ENCODE data around the gene PRDM5.

Gene PRDM5

DNA sequence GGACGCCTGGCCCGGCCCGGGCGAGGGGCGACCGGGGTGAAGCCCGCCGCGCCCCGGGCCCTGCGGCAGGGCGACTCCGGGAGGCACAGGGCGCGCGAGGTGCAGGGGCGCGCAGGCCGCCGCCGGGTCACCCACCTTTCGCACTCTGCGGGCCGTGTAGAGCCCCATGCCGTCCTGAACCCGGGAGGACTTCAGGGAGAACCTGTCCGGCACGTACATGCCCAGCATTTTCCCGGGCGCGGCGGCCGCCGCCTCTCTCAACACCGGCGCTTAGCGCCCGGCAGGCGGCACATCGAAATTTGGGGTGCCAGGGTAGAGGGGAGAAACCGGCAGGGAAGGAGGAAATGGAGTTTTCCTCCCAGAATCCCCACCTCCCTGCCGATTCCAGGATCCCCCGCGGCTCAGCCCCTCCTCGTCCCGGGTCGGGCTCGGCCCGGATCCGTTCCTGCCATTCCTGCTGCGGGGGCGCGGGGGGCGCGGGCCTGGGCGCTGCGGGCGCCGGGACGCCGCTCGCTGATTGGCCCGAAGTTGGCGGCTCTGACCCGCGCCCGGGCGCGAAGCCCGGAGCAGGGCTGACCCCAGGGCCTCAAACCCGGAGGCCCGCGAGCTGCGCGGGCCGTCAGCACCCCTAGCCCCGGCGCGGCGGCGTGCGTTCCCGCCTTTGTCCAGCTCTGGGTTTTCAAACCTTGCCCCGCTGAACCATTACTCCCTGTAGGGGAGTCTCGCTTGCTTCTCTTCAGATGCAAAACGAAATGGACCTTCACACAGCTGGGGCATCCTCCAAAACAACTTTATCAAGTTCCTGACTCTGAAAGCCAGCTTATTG lies at the start of gene PRDM5:
Gene PRDM5 (minus strand): TSS at position 346 of the 826 bp plus-strand sequence. CDS start 118 bp downstream, at position 228.
- DNase-seq = peak in 1 of 2 donors; percentile 19

DNA sequence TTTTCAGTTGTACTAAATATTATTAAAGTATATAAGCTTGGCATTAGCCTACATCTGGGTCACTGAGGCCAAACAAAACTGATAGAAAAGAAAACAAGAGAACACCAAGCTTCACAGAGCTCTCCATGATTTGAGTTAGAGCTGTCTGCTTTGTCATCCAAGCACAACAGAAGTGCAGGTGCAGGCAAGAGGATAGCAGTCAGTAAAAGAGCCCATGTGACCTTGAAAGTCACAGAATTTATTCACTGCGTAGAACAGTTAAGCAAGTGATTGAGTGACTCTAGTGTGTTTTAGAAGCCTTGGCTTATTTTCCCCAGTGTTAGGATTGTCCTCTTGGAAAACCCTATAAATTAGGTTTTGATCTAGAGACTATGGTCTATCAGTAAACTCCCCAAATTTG lies 49.4 kb upstream of the PRDM5 start:
- DNase-seq = no peak

DNA sequence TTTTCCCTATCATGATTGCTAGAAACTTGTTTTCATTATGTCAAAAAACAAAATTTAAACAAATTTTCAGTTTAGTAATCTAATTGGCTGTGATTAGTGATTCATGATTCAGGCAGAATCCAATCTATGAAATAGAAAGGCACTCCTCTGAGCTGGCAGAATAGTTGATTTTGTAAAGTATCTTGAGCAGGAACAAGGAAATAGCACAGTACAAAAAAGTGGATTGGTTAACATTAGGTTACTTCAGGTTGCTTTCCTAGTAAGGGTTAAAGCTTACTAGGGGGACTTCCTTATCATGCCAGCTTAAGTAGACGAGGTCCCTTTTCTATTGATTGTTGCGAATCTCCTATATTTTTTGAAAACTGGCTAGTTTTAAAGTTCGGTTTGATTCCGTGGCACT lies 43.4 kb upstream of the PRDM5 start:
- DNase-seq = no peak

DNA sequence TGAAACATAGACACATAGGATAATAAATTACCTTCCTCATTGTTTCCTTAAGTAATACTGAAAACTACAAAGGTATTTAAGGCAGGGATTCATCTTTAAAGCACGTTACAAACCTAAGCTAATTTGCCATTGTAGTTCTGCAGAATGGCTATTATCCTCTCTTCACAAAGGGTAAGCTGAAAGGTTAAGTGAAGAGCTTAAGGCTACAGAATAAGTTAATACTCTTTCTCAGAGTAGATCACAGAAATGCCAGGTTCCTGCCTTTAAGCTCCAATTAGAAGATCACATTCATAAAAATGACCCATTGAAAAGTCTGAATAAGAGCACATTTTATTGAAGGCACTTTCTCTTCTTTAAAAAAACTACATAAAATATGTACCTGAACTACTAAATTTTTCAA lies 42.1 kb upstream of the PRDM5 start:
- no peak for DNase-seq

DNA sequence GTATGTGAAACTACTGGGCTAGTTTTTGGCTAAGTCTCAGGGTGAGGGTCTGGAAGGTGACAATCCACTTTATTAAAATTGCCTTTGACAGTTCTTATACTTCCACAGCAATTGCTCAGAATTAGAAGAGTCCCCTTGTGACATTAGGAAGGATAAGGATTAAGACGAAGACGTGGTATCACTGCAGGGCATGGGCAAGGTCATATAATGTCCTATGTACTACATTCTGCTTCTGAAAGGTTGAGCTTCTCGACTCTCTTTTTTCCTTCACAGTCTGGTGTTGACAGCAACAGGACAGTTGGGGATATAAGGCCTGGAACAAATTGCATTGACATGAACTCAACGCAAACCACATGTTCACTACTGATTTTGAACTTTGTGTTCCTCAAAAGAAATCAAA lies 40.9 kb upstream of the PRDM5 start:
- DNase-seq = no peak

DNA sequence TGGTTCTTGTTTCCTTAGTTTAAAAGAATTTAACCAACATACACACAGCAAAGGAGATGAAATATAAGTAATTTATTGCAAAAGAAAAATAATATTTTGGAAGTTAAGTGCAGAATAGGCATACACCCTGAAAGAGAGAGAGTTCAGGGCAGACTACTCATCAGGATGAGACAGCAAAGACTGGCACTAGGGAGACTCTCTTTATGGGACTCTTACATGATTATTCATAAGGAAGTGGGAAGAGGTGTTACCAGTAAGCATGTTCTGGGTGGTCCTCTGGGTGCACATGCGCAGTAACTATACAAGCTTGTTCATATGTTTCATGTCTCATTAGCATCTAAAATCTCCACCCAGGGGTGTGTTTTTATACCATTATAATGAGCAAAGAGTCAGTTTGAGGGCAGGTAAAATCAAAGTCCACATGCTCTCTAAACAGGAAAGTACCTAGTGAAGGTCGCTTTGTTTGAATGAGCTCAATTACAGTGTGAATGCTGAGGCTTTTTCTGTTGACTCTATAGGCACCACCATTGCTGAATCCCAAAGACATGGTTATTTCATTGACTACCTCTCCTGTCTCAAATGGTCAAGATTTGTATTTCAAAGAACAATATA lies 38.2 kb upstream of the PRDM5 start:
- no peak for DNase-seq

DNA sequence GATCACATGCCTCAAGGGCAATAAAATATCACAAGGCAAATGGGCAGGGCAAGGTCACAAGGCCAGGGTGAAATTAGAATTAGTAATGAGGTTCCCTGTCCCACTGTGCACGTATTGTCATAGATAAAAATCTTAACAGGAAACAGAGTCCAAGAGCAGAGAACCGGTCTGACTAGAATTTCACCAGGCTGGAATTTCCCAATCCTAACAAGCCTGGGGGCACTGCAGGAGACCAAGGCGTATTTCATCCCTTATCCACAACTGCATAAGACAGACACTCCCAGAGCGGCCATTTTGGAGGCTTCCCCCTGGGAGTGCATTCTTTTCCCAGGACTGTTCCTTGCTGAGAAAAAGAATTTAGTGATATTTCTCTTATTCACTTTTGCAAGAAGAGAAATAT lies 25.9 kb upstream of the PRDM5 start:
- DNase-seq = no peak

DNA sequence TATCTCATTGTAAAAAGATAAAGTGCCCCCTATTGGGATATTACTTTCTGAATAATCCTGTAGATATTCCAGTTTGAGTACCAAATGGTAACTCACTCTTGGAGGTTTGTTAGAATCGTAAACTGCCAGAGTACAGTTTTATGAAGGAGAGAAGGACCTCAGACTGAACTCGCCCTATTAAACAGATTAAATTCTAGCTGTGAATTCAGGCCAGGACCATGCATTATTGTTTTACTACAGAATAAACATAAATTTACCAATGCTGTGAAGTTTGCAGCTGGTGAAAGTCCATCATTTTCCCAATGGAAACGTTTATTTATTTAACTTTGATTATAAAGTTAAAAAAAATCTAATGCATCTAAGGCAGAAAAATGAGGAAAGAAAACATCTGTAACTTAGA lies 20.2 kb upstream of the PRDM5 start:
- no peak for DNase-seq

DNA sequence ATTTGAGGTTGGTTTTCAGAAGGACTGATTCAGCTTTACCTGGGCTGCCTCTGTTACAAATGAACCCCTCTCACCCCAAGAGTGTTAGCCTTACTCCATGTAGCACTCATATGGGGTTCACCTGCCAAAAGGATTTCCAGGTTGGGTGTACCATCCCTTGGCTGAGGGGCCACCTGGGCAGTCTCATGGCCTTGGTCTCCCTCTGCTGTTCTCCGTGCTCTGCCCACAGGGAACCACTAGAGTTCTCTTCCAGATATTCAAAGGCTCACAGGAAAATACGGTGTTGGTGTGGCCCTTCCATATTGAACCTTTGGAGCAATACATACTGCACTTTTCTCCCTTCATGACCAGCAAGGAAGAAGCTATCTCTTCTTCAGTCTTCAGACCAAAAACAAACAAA lies 18.0 kb upstream of the PRDM5 start:
- no peak for DNase-seq

DNA sequence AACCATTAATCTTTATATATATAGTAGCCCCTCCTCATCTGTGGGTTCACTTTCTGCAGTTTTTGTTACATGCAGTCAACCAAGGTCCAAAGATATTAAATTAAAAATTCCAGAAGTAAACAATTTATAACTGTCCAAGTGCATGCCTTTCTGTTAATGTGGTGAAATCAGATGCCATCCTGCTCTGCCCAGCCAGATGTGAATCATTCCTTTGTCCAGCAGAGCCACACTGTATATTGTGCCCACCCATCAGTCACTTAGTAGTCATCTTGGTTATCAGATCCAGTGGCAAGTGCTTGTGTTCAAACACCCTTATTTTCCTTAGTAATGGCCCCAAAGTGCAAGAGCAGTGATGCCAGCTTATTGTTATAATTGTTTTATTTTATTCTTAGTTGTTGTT lies 17.2 kb upstream of the PRDM5 start:
- DNase-seq = no peak

DNA sequence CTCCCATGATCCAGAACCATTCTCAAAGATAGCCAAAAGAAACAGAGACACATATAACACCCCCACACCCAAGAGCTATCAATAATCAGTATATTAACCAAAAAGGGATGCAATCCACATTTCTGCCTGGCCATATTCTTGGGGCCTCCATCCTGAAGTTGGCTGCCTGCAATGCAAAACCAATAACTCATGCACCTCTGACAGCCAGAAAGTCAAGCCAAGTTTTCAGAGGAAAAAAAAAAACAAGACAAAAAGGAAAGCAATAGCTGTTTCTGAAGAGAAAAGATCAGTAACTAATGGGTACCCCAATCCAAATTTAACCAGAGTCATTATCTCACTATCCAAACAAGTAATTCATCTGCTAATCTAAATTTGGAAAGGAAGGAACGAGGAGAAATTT lies 7.3 kb upstream of the PRDM5 start:
- DNase-seq = no peak

DNA sequence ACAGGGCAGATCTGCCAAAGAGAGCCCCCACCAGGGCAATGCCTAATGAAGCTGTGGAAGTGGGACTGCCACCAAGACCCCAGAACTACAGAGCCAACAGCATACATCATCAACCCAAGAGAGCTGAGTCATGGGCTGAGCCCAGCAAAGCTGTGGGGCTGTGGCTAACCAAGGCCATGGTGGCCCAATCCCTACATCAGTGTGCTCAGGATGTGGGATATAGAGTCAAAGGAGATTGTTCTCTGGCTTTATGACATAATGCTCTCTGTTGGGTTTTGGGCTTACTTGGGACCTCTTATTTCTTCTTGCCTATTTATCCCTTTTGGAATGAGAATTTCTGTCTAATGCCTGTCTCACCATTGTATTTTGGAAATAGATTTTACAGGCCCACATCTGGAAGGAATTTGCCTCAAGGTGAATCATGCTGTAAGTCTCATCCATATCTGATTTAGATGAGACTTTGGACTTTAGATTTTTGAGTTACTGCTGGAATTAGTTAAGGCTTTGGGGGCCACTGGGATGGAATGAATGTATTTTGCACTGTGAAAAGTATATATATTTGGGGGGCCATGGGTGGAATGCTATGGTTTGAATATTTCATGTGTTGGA lies 5.4 kb upstream of the PRDM5 start:
- DNase-seq = no peak

DNA sequence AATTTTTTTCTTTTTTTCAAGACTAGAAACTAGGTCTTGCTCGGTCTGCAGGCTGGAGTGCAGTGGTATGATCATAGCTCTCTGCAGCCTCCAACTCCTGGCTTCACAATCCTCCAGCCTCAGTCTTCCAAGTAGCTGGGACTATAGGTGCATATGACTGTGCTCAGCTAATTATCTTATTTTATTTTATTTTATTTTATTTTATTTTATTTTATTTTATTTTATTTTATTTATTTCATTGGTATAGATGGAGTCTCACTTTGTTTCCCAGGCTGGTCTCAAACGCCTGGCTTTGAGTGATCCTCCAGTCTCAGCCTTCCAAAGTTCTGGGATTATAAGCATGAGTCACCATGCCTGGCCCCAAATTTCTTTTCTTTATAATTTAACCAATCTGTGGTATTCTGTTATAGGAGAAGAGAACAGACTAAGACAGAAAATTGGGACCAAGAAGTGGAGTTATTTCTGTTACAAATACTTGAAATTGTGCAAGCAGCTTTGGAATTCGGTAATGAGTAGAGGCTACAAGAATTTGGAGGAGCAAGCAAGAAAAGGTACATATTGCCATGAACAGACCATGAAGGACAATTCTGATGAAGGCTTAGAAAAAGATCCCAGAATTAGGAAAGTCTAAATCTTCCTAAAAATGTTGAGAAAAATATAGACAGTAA lies 4.0 kb upstream of the PRDM5 start:
- no peak for DNase-seq

DNA sequence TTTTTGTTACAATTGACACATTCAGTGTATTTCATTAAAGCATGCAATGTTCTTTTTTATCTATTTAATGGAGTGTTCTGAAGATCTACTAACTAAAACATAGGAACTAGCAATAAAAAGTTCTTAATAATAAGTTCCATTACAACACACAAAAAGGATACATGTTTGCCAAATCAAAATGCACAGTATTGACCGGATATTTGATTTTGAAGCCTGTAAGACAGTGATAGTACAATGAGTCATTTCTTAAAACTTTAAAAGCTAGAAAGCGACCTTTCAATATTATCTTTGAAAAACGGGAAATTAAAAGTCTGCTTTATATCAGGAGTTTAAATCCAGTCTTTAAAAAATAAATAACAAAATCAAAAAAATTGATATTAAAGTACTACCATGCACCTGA lies 2.4 kb upstream of the PRDM5 start:
- no peak for DNase-seq

DNA sequence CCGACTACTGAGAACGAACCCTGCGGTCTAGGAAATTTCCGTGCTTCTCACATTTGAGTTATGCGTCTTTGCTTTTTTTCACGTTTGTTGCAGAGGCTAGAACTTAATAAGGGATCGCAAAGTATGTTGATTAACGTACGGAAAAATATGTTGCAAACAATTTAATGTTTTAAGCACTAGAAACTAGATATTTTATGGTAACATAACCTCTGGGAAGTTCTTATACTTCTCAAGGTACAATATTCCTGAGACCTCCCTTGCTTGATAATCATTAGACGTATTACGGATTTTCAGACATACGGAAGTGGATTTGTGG lies 639 bp upstream of the PRDM5 start:
- peak in 1 of 2 donors; percentile 12 for DNase-seq

DNA sequence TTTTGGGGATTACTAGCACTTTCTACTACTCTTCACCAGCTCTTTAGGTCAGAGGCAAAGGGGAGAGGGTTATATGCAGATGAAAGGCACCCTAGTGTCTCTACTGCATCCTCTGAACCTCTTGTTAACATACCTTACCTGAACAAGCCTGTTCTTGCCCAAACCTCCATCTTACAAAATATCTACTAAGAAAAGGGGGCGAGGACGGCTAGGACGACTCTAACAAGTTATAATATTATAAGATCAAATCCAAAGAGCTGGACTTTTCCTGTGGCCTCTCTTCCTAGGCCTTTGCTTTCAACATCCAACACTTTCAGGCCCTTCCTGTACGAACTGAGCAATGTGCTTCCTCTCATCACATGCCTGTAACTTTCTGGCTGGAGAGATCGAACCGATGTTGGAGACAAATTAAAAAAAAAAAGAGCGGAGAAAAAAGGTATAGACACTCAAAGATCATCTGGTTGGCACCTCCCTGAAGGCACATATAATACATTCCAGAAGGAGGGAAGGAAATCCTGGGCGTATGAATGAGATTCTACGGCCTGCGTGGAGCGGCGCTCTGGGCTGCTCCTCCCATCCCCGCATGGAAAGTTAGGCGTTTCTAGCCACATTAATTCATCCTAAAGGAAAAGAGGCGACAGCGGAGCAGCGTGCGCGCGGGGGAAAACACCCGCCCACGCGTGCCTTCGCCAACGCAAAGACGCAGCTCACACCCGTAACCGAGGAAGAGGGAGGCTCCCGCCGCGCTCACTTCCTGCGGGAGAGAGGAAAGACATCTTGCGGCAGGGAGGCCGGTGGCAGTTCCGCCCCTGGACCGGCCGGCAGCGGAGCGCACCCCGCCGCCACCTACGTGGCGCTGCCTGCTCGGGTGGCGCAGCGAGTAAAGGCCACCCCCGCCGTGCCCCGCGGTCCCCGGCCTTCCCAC lies 808 bp downstream of the PRDM5 start:
- peak in 1 of 2 donors; percentile 25 for DNase-seq

DNA sequence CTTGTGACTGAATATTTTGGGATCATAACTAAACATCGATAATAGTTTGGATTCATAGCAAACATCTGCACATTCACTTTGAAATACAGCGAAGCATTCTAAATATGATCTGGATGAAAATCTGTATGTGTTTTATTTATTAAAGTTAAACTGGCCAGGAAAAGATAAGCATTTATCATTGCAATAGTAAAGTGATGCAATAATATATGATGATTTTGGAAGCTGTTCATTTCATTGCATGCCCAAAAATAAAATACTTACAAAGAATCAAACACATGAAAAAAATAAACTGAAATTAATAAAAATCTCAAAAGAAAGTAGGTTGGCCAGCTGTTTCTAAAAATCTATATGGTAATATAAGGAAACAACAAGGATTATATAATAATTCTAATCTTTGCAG lies 1.9 kb downstream of the PRDM5 start:
- no peak for DNase-seq

DNA sequence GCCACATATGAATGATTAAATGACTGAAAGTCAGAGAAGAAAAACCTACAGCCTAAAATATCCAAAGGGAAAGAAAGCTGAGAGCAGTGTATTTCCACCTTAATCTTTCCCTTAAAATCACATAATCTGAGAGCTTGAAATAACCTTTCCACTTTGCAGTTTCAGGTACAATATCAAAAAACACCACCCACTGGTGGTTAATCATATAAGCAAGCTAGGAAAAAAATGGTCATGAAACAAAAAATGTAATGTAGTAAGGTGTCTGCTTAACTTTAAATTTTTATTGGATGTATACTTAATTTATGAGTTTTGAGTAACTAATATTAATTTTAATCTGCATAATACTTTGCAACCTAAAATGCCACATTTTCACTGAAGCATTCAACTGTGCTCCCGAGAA lies 3.2 kb downstream of the PRDM5 start:
- DNase-seq = no peak

DNA sequence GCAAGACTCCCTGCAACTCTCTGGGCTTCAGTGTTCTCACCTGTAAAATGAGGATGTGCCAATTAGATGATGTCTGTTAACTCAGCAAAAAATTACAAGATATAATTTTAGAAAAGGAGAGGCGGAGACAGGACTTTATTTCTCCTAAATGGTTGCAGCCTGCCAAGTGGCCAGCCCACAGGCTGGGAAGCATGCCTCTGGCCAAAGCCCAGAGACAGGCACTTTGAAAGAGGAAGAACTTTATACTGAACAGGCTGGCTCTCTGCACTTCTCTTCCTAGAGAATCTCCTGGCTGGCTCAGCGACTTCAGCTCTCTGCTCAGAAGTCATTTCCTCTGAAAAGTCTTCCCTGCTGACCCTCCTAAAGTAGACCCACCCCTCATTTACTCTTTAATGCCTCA lies 3.7 kb downstream of the PRDM5 start:
- DNase-seq = no peak

DNA sequence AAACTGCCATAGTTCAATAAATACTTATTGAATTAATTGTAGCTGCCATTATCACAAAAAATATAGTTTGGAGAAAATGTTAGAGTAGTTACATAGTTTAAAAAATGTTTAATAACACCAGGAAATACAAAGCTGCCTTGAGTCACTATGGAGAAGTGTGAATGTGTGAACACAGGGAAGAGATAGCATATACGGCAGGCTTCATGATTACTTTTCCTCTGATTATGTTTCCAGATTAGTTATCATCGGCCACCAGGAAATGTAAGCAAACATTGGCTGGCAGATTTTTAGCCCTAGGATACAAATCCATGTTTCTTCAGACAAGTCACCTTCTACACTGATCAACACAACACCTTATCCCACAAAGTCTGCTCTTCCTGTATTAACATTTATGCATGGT lies 4.4 kb downstream of the PRDM5 start:
- DNase-seq = no peak

DNA sequence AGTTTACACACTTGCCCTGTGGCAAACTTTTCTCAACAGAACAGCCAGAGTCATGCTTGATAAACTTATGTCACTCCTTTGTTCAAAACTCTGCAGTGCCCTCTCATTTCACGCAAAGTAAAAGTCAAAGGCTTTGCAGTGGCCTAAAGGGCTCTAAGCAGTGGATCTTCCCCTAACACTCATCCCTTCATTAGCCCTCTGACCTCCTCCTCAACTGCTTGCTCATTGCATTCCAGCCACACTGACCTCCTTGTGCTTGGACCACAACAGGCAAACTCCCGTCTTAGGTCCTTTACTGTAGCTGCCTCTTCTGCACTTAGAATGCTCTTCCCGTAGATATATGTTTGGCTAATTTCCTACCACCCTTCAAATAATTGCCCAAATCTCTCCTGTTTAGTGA lies 5.6 kb downstream of the PRDM5 start:
- no peak for DNase-seq

DNA sequence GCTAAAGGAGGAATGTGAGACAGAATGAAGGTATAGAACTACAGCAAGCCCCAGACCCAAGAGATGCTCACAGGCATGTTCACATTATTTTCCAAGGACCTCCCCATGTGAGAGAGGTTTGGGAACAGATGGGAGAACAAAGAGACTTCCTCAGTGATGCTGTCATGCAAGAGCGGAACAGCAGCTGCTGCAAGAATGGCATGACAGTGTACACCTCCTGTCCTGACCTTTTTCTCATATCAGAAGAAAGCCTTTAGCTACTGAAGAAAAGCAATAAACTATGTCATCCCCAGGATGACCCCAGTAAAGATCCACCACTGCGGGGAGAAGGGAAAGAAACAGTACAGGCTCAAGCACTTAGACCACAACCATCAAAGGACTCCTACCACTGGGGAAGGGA lies 7.2 kb downstream of the PRDM5 start:
- no peak for DNase-seq

DNA sequence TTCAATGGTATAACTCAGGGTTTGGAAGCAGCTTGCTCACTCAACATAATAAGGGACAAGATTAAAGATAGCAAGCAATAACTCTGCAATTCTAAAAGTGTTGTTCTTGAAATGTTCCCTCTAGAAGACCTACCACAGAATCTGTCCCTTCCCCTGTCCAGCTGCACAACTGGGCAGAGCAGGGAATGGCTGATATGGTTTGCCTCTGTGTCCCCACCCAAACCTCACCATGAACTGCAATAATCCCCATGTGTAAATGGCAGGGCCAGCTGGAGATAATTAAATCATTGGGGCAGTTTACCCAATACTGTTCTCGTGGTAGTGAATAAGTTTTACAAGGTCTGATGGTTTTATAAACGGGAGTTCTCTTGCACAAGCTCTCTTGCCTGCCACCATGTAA lies 19.1 kb downstream of the PRDM5 start:
- DNase-seq = no peak
